ENCODE data around the gene ABR. TPM values are rescaled to one million over a fixed set of nuclear protein-coding genes. Genes with fewer than 3 reads are reported as not detected.

ABR gene
- polyA plus RNA-seq, 4 donors = 46.3 to 53.3 (median 49.0) TPM

GRCh38 chr17:1021147-1021546 is 158.6 kb downstream of the ABR start:
- no peak for DNase-seq (ENCODE audit: low read depth in 4 of 4, low spot score in 3 of 4)

- no peak for DNase-seq (ENCODE audit: low read depth in 4 of 4, low spot score in 3 of 4)
Observed at GRCh38 chr17:1019451-1019850, 160.3 kb downstream of the ABR start.

- DNase-seq (ENCODE audit: low read depth in 4 of 4, low spot score in 3 of 4) = no peak
Observed at GRCh38 chr17:1018547-1018946, 161.2 kb downstream of the ABR start.

- no peak for DNase-seq (ENCODE audit: low read depth in 4 of 4, low spot score in 3 of 4)
Observed at GRCh38 chr17:1013729-1014090, 166.1 kb downstream of the ABR start.

- no peak for DNase-seq (ENCODE audit: low read depth in 4 of 4, low spot score in 3 of 4)
Observed at GRCh38 chr17:1012823-1013728, 166.7 kb downstream of the ABR start.

GRCh38 chr17:1011760-1012735 is 167.7 kb downstream of the ABR start:
- DNase-seq (ENCODE audit: low read depth in 4 of 4, low spot score in 3 of 4) = no peak

- no peak for DNase-seq (ENCODE audit: low read depth in 4 of 4, low spot score in 3 of 4)
Observed at GRCh38 chr17:1011138-1011537, 168.6 kb downstream of the ABR start.

- DNase-seq (ENCODE audit: low read depth in 4 of 4, low spot score in 3 of 4) = no peak
Observed at GRCh38 chr17:1010586-1010985, 169.2 kb downstream of the ABR start.

GRCh38 chr17:1010086-1010450 is 169.7 kb downstream of the ABR start:
- no peak for DNase-seq (ENCODE audit: low read depth in 4 of 4, low spot score in 3 of 4)

- DNase-seq (ENCODE audit: low read depth in 4 of 4, low spot score in 3 of 4) = no peak
Observed at GRCh38 chr17:1009229-1010085, 170.3 kb downstream of the ABR start.

- DNase-seq (ENCODE audit: low read depth in 4 of 4, low spot score in 3 of 4) = no peak
Observed at GRCh38 chr17:1008008-1008761, 171.6 kb downstream of the ABR start.

- DNase-seq (ENCODE audit: low read depth in 4 of 4, low spot score in 3 of 4) = no peak
Observed at GRCh38 chr17:1007310-1008007, 172.3 kb downstream of the ABR start.

- no peak for DNase-seq (ENCODE audit: low read depth in 4 of 4, low spot score in 3 of 4)
Observed at GRCh38 chr17:1006054-1006453, 173.7 kb downstream of the ABR start.

- DNase-seq (ENCODE audit: low read depth in 4 of 4, low spot score in 3 of 4) = no peak
Observed at GRCh38 chr17:1005361-1005946, 174.3 kb downstream of the ABR start.

GRCh38 chr17:1004769-1005295 is 174.9 kb downstream of the ABR start:
- DNase-seq (ENCODE audit: low read depth in 4 of 4, low spot score in 3 of 4) = no peak

- DNase-seq (ENCODE audit: low read depth in 4 of 4, low spot score in 3 of 4) = no peak
Observed at GRCh38 chr17:1003972-1004768, 175.6 kb downstream of the ABR start.

- no peak for DNase-seq (ENCODE audit: low read depth in 4 of 4, low spot score in 3 of 4)
Observed at GRCh38 chr17:1003633-1003971, 176.2 kb downstream of the ABR start.

All from right renal pelvis (tissue), 4 donors.